Measurements from ENCODE around the gene EEA1.

EEA1 gene

GRCh38 chr12:92927436-92928281, 1.4 kb downstream of the EEA1 start:
- no peak for TF ChIP-seq CTCF (IDR thresholded peaks at IDR 0.05; ENCODE audit: borderline replicate concordance, insufficient read depth, low read depth, low read length)

GRCh38 chr12:92927055-92927435, 2.0 kb downstream of the EEA1 start:
- TF ChIP-seq CTCF (IDR thresholded peaks at IDR 0.05; ENCODE audit: borderline replicate concordance, insufficient read depth, low read depth, low read length): no peak
- H3K4me3 ChIP-seq (ENCODE audit: low read depth, low read length): no peak overlapping the region

More at GRCh38 chr12:92927436-92928281, 1.4 kb downstream of the EEA1 start:
- H3K4me3 ChIP-seq (ENCODE audit: low read depth, low read length): peak overlapping the region; percentile 58

- TF ChIP-seq CTCF (IDR thresholded peaks at IDR 0.05; ENCODE audit: borderline replicate concordance, insufficient read depth, low read depth, low read length): no peak
- no peak overlapping the region for H3K4me3 ChIP-seq (ENCODE audit: low read depth, low read length)
Observed at GRCh38 chr12:92926549-92926948, 2.5 kb downstream of the EEA1 start.

- TF ChIP-seq CTCF (IDR thresholded peaks at IDR 0.05; ENCODE audit: borderline replicate concordance, insufficient read depth, low read depth, low read length): no peak
- no peak overlapping the region for H3K4me3 ChIP-seq (ENCODE audit: low read depth, low read length)
Observed at GRCh38 chr12:92921877-92922276, 7.2 kb downstream of the EEA1 start.

- no peak for TF ChIP-seq CTCF (IDR thresholded peaks at IDR 0.05; ENCODE audit: borderline replicate concordance, insufficient read depth, low read depth, low read length)
- no peak overlapping the region for H3K4me3 ChIP-seq (ENCODE audit: low read depth, low read length)
Observed at GRCh38 chr12:92915365-92915764, 13.7 kb downstream of the EEA1 start.

GRCh38 chr12:92914170-92914569, 14.9 kb downstream of the EEA1 start:
- H3K4me3 ChIP-seq (ENCODE audit: low read depth, low read length): no peak overlapping the region
- TF ChIP-seq CTCF (IDR thresholded peaks at IDR 0.05; ENCODE audit: borderline replicate concordance, insufficient read depth, low read depth, low read length): no peak

GRCh38 chr12:92912672-92913071, 16.4 kb downstream of the EEA1 start:
- no peak for TF ChIP-seq CTCF (IDR thresholded peaks at IDR 0.05; ENCODE audit: borderline replicate concordance, insufficient read depth, low read depth, low read length)

More at GRCh38 chr12:92912672-92913071, 16.4 kb downstream of the EEA1 start:
- H3K4me3 ChIP-seq (ENCODE audit: low read depth, low read length): no peak overlapping the region
